HUDEP-2 (cell line): ENCODE data around the gene SPESP1.
"Not testable (repeated sequence)": the region's sequence is repeated elsewhere in the genome, so short reads cannot be mapped to it uniquely, and the experiment has no call there.

Source experiments
- DNase-seq, 76 experiments: peaks; one replicate each; lab custom pipeline; 2025; ENCODE audit not compliant: unreplicated experiment in 76 of 76; lab: John Stamatoyannopoulos, UW

Gene SPESP1

DNA sequence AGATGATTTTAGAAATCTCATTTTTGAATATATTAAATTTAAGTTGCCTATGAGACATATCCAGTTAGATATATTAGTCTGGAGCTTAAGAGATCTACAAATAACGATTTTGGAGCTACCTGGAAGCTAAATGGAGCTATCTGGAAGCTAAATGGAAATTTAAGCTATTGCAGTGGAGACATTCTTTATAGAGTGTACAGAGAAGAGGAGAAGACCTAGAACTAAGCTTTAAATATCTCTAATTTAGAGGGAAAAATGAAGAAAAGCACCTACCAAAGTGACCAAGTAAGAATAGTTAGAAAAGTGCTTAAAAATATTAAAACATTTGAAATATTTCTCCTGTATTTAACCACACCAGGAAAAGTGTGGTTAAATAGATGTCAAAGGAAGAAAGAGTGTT lies 28.3 kb downstream of the SPESP1 start:
- no peak for DNase-seq

DNA sequence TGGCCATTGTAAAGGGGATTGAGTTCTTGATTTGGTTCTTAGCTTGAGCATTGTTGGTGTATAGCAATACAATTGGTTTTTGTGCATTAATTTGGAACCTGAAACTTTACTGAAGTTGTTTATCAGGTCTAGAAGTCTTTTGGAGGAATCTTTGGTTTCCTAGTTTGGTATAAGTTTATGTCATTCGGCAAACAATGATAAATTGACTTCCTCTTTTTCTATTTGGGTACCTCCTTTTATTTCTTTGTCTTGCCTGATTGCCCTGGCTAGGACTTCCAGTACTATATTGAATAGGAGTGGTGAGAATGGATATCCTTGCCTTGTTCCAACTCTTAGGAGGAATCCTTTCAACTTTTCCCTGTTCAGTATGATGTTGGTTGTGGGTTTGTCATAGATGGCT lies 32.1 kb downstream of the SPESP1 start:
- DNase-seq: no peak

DNA sequence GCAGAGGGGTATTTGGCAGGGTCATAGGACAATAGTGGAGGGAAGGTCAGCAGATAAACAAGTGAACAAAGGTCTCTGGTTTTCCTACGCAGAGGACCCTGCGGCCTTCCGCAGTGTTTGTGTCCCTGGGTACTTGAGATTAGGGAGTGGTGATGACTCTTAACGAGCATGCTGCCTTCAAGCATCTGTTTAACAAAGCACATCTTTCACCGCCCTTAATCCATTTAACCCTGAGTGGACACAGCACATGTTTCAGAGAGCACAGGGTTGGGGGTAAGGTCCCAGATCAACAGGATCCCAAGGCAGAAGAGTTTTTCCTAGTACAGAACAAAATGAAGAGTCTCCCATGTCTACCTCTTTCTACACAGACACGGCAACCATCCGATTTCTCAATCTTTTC lies 33.4 kb downstream of the SPESP1 start:
- DNase-seq: not testable (repeated sequence)

DNA sequence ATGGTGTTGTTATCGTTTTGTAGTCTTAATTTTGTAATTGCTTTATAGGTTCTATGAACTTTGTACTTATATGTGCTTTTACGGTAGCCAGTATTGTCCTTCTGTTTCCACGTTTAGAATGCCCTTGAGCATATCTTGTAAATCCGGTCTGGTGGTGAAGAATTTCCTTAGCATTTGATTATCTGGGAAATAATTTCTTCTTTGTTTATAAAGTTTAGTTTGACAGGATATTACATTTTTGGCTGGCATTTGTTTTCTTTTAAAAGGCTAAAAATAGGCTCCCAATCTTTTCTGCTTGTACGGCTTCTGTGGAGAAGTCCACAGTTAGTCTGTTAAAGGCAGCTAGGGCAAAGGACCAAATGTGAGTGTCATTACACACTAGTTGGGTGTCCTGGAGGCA lies 36.7 kb downstream of the SPESP1 start:
- DNase-seq: no peak

DNA sequence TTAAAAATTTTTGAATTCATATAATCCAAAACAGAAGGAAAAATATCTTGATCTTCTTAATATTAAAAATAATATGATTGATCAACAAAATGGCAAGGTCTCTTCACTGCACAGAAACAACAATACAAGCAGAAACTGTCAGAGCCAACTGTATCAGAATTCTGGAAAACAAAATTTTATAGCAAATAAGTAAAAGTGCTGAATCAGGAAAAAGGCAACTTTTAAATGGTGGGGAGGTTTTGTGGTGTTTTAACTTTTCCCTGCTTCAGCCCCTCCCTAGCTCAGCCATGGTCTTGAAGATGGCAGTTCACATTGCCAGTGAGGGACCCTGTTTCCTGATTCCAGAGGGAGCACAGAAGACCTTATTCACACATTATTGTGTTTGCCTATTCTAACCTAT lies 37.6 kb downstream of the SPESP1 start:
- no peak for DNase-seq

DNA sequence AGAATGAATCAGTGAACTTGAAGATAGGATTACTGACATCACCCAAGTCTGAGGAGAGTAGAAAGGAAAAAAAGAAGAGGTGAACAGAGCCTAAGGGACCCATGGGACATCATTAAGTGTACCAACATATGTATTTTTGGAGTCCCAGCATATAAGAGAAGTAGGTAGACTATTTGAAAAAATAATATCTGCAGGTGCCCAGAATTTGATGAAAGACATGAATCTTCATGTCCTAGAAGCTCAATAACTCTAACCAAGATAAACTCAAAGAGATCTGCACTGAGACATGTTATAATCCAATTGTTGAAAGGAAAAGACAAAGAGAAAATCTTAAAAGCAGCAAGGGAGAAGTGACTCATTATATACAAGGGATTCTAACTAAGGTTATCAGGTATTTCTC lies 39.0 kb downstream of the SPESP1 start:
- no peak for DNase-seq

DNA sequence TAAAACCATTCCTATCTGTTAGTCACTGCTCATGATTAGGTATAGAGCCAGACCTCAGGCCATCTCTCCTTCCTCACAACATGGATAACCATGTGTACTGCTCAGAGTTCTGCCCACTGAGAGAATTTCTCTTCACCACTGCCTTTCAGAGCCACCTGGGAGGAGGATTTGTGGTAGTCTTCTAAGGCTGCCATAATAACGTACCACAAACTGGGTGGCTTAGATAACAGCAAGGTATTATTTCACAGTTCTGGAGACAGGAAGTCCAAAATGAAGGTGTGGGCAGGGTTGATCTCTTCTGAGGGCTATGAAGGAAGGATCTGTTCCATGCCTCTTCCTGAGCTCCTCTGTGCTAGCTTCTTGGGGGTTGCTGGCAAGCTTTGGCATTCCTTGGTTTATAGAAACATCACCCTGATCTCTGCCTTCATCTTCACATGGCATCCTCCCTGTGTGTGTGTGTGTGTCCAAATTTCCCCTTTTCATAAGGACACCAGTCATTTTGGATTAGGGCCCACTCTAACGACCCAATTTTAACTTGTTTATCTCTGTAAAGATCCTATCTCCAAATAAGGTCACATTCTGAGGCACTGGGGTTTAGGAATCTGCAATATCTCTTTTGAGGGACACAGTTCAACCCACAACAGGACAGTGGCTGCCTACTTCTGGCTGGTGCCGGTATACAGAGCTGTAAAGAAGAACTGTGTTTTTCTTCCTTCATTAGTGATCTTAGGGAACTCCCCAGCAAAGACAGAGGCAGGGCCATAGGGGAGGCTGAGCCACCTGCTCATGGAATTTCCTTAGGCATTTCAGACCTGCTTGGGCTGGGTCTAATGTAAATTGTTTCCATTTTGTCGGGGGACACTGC lies 42.1 kb downstream of the SPESP1 start:
- DNase-seq: peak in 9 of 76 experiments; percentile 14 to 51 (median 33)

DNA sequence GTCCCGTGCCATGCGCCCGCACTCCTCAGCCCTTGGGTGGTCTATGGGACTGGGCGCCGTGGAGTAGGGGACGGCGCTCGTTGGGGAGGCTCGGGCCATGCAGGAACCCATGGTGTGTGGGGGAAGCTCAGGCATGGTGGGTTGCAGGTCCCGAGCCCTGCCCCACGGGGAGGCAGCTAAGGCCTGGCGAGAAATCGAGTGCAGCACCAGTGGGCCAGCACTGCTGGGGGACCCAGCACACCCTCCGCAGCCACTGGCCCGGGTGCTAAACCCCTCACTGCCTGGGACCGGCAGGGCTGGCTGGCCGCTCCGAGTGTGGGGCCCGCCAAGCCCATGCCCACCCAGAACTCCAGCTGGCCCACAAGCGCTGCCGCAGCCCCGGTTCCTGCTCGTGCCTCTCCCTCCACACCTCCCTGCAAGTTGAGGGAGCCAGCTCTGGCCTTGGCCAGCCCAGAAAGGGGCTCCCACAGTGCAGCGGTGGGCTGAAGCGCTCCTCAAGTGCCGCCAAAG lies 45.4 kb downstream of the SPESP1 start:
- DNase-seq: not testable (repeated sequence)

DNA sequence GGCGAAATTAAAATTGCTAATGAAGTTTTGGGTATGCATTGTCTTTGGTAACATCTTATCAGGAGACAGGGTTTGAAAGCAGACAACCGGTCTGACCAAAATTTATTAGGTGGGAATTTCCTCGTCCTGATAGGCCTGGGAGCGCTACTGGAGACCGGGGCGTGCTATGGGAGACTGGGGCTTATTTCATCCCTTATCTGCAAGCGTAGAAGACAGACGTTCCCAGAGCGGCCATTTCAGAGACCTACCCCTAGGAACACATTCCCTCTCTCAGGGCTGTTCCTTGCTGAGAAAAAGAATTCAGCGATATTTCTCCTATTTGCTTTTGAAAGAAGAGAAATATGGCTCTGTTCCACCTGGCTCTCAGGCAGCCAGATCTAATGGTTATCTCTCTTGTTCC lies 47.1 kb downstream of the SPESP1 start:
- not testable (repeated sequence) for DNase-seq

DNA sequence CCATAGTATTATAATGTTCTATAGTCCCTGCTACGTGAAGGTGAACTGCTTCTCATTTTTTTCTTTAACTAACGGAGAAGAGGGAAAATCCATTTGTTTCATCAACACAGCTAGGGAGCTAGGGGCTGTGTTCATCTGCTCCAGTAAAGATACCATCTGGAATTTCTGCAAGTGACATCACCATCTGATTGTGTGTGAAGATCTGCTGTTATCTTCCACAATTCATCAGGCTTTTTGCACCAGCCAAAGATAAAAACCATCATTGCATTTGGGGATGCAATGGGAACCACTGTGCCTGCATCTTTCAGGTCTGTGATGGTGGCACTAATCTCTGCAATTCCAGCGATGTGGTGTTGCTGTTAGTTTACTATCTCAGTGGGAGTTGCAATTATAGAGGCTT lies 48.7 kb downstream of the SPESP1 start:
- DNase-seq: no peak

DNA sequence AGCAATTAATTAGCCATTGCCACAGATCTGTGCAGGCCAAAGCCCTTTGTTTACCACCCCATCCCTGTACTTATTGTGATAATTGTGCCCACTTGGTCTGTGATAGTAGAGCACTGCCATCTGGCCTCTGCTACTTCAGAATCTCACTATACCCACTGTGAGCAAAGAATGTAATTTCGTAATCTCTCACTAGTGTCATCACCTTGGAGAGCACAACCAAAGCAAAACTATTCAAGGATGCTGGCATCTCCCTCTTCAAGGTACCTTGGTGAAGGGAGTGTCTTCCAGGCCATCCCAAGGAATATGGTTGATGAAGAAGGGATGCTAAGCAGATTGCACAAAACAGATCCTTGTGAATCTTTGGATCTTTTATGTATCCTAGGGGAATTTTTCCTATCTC lies 49.5 kb downstream of the SPESP1 start:
- DNase-seq: no peak

DNA sequence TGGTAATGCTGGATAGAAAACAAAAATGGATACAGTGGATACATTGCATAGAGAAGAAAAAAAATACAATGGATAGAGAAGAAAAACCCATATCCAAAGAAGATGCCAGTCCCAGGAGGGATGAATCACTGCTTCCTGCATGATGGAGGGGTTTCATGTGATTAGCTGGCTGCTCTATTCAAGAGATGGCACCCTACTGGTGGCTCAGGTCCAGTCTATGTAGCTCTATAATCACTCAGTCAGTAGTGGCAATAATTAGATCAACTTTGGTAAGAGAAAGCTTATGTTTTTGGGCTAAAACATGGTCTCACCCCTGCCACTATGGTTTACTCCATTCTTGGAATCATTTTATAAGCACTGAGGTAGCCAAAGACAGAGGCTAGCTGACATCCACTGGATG lies 50.5 kb downstream of the SPESP1 start:
- no peak for DNase-seq

DNA sequence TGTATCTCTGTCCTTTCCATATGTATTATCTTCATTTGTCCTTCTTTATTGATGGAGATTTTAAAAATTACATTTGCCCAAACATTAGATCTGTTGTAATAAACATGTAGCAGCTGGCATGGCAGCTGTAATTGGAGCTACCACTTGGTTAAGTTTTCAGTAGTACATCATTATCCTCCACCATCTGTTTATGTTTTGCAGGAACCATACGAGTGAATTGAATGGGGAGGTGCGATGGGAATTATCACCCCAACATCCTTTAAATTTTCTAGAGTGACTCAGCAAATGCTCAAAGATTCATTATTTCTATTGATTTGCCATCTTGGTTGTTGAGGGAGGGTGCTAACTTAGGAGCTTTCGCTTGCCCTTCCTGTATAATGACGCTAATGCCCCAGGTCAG lies 51.6 kb downstream of the SPESP1 start:
- no peak for DNase-seq

DNA sequence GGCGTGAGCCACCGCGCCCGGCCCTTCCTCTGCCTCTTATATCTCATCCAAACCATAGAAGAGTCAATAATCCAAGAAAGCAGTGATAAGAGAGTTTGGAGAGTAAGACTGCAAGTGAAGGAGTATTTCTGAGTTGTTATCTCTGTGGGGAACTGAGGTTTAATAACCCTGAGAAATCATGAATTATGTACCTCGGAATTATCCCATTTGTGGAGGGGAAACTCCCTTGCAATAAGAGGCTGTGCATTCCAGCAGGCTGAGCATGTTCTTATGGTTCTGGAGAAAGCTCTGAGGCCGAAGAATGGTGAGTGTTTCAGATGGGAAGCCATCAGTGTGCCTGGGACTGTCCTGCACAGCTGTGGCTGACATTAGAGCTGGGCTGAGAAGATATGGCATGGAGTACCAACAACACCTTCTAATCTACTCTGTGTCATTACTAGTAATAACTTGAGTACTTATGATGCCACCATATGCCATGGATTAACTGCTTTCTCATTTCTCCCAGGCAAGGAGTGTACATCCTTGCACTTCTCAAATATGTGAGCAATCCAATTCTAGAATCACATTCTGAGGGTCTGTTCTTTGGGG lies 52.7 kb downstream of the SPESP1 start:
- no peak for DNase-seq

DNA sequence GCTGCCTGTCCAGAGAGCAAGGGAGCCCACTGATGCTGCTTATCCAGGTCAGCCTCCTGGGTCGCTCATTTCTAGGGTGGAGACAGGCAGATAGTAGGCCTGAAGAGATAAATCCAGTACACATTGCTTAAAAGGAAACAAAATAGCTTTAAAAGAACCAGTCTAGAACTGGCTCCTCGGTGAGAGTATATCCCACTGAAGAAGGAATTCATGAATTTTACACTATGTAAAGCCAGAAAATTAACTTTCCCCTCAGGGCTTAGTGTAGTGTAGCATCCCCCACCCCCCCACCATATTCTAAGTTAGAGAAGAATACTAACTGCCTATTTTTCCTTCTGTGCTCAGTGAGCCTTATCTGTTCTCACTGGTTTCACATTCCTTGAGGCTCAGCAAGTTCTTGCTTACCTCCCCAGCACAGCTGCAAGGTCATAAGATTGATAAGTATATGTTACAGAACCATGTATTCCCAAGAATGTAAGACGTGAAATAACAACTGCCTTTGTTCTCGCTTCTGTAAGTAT lies 53.7 kb downstream of the SPESP1 start:
- peak in 62 of 76 experiments; percentile 11 to 86 (median 46) for DNase-seq

DNA sequence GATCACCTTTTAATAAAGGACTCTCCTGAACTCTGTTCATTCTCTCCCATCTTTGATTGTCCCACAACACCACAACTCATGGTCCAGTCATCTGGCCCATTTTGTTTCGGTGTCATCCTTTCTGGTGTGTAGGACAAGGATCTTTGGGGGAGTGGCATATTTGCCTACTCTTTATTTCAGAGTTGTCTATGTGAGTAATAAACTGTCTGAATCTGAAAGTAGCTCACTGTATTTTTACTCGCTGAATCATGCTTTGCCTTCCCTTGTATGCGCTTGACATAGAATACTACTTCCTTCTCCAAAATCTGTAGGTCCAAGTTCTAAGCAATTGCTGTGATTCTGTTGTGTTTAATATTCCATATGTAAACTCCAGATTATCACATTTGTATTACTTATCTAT lies 54.3 kb downstream of the SPESP1 start:
- DNase-seq: peak in 2 of 76 experiments; percentile 48 to 53

DNA sequence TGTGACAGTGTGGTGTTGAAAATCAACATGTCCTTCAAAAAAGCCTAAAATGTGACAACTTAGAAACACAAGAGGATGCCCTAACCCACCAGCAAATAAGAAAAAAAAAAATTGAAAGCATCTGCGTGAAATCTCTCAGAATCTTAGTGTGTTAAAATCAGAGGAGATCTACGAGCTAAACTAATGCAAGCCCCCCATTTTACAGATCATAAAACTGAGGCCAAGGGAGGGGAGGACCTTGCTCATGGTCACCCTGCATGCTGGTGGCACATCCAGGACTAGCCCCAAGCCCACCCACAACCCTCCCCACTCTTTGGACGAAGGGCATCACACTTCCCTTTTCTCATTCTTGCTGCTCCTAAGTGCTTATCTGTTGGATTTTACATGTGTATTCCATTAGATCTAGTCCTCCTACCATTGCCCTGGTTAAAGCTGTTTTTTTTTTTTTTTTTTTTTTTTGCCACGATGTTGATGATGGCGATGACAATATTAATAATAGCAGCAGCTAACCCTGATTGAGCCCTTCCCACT lies 55.1 kb downstream of the SPESP1 start:
- no peak for DNase-seq

DNA sequence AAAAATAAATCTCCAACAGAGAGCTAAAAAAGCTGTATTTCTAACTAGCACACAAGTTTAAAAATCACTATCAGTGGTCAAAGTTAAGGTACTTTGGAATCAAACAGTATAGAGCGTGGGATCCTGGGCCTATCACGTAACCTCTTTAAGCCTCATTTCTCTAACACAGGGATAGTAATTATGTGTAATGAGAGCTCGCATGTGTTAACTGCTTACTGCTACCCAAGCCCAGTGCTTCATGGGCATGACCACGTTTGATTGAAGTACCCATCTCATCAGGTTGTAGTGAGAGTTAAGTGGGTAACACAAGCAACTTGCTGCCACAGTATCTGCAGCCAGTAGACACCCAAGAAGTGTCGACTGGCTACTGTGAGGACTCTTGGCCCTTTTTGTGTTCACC lies 56.0 kb downstream of the SPESP1 start:
- no peak for DNase-seq

DNA sequence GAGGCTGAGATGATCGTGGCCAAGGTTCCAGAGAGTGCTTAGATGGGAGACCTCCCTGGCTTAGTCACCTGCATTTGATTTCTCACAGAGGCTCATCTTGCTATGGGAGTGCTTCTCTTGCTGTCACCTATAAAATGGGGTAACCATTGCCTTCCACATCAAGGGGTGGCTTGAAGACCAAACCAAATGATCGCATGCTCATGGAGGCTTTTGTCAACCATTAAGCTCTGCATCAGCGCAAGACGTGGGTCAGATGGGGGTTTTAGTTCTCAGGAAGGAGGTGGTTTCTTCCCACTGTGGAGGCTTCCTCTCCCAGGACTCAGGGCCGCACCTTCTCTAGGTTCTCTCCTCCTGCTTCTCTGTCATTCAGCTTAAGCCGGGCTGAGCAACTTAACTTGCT lies 56.8 kb downstream of the SPESP1 start:
- no peak for DNase-seq

DNA sequence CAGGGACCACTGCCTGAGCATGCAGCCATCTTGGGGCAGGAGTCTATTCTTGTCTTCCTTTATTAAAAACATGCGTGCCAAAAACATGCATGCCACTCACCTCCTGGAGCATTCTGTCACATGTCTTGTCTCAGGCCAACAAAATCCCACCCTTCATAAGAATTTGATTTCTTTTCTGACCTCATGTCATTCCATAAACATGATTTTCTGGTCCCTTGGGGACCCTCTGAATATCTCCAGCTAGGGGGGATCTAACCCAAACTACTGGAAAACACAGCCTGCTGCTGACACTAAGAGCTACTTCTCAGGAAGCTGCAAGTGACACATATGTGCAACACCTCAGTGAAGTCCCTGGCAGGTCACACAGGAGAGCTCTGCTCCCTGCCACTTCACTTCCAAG lies 57.4 kb downstream of the SPESP1 start:
- no peak for DNase-seq

DNA sequence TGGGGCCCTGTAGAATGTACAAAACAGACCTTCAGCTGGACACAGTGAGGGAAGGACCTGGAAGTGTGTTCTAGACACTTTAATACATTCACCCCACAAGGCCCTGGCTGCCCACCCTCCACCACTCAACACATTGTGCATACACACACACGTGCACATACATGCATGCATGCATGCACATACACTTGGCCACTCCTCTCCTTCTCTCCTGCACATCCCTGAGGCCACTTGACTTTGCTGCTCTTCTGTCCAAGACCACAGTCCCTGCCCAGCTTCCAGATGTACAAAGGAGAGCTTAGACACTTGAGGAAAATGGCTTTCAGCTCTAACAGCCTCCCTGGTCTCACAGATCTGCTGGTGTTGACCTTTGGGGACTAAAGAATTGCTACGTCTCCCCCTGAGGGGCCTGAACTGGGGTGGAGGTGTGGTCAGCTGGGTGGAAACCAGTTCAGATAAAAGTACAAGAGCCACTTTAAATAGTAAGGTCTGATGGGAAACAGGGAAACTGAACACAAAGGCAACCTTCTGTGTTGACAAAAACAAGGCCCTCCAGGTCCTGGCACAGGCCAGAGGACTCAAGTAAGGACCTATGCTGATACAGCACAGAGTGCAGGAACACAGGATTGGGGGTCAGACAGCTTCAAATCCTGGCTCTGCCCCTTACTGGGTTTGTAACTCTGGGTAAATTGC lies 59.4 kb downstream of the SPESP1 start:
- DNase-seq: peak in 2 of 76 experiments; percentile 9 to 15
